Hematopoietic multipotent progenitor cell treated with erythropoietin and hydrocortisone succinate and interleukin-3 and kit ligand, for 8 days (in vitro differentiated cells): ENCODE results near the gene LSP1.

Experiments used
- DNase-seq: peaks from one replicate; pipeline ENCODE4 v3.0.0-alpha.2; 2015

LSP1 gene

DNA sequence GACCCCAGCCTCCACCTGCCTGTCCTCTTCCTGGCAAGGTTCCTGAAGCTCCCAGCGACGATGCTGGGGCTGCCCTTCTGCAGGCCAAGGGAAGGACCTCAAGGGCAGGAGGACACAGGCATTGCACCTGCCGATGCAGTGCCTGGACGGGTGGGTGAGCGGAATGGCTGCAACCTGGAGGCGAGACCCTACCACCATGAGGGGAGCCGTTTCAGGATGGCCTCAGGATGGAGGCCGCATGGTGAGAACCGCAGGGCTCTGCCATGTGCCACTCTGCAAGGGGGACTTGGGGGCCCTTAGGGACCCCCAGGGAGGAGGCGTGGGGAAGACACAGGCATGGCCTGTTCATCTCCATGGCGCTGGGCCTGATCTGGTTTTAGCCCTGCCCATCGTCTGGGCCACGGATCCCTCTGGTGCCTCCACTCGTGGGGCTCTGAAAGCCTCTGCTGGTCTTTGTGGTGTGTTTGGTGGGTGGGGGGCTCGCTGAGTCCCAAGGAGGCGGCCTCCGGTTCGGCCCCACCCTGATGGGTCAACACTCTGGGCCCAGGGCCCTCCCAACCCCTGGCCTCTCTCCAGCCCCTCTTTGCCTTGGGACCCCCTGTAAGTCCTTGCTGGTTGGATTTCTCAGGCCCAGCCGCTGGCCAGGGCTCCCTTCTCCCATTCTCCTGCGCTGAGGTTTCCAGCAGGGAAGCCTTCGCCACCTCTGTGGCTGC, 1.3 kb upstream of the LSP1 start:
- DNase-seq, result no peak

DNA sequence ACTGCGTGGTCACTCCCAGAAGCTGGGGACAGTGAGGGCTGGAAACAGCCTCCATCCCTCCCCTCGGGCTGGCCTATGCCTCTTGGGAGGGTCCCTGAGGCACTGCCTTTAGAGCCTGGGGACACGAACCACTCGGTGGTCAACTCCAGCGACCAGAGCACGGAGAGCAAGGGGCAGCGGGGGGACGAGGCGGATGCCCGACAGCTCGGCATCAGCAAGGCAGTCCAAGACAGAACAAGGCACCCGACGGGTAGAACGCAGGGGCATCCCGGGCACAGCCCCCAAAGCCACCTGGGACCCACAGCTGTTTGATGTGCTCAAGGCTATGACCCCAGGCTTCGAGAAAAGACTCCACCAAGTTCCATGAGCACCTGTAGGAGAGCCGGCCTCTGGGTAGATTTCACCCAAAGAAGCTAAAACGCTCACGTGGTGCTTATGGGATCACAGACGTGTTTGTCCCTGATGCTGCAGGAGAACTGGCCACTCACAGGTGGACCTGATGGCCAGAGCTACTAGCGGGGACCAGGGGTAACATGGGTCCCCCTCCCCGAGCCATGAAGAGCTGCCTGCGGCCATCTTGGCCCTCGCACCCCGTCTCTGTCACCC, 510 bp upstream of the LSP1 start:
- DNase-seq, result no peak

DNA sequence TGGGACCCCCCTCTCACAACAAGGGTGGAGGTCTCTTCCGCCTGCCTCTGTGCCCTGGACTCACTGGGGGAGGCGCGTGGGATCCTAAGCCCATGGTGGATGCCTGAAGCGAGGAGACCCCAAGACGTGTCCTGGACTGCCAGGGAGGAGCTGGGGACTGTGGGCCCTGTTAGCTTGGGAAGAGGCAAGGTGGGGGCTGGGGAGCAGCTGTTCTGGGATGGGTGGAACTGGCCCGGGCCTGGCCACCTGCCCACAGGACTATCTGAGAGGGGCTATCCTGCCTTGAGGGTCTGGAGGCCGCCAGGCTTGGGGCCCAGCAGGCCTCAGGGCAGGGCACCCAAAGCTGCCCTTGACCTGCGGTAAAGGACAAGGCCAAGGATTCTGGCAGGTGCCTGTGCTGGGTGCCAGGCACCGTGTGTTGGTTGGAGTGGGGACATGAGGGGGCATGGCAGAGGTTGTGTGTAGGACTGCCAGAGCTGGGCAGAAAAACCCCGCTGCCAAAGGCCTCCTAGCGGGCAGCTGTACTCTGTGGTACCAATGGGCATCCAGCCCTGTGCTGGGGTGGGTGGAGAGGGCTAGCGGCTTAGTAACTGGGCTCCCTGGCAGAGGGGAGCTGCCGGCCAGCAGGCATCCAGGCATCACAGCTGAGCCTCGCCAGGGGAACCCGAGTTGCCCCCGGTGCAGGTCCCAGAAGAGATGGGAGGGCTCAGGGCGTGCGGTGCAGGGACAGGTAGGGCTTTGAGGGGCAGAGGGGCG, 670 bp downstream of the LSP1 start:
- DNase-seq, result no peak

DNA sequence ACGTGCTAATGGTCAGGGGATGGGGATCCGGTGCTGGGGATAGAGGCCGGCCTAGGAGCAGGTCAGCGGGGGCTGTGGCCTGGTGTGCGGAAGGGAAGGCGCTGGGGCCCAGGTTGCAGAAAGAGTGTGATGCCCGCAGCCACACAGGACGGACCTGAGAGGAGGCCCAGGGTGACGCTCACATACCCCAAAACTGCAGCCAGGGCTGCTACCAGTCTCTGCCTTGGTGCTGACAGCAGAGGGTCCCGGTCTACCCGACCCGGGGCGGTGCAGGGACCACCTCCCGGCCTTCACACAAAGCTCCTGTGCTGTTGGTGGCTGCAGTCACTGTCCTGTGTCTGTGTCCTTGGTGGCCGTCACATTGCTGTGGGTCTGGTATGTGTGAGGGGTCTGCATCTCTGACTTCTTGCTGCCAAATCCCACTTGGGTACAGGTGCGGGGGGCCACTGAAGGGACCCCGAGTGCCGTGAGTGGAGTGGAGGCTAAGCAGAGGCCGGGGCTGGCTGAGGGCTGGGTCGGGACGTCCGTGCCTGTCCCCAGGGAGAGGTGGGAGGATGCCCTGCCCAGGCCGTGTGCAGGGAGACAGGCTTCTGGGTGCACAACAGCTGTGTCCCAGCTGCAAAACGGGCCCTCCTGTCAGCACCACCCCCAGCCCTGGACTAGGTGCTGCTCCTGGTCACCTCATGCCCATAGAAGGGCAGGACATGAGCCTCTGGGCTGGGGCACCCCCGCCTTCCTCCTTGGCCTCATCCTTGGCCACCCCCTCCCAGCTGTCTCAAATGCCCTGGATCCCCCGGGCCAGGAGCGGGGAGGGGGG, 1.5 kb downstream of the LSP1 start:
- no peak for DNase-seq

DNA sequence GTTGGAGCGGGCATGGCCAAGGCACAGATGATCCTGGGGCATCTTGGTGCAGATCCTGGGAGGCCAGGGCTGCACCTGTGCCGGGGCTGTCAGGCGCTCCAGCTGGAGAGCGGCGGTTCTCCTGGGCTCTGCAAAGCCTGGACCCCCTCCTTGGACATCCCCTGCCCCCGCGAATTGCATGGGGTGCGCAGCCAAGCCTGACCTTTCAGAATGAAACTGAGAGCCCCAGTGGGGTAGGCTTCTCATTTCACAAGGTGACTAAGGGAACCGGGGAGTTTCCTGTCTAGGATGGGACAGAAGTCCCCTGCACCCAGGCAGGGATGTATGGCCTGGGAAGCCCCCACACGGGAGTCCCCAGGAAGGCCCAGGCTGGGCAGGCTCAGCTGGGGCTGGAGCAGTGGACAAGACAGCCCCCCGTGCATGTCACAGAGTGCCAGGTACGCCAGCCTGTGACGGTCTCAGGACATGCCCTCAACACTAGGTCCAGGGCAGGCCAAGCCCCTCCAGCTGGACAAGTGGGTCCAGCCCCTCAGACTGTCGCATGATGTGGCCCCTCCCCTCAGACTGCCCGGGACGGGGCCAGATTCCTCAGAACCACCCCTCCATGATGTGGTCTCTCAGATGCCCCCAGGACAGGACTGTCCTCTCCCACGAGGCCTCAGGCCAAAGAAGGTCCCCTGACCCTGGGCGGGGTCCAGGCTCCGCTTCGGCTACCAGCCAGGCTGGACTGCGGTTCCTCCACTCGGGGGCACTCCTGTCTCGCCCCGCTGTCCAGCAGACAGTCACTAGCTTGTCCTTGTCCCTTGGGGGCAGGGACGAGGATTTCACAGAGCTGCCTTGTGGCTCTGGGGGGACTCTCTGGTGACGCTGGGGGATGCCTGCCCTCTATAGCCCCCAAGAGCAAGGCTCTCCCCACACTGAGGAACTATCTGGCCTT, 2.3 kb downstream of the LSP1 start:
- DNase-seq, result no peak

DNA sequence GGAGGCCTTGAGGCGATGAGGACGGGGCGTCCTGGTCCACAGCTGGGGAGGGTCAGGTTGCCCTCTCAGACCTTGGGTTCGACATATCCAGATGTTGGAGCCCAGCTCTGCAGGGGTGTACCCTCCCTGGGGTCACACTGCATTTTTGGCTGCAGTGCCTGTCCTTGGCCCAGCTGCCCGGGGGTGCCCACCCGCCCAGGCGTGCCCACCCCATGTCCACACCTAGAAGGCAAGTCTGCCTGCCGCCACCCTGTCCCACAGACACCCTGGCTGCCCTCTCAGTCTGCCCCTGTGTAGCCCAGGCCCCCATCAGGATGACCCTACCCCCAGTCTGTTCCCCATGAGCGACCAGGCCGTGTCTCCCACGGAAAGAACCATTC, 3.0 kb downstream of the LSP1 start:
- DNase-seq, result no peak

DNA sequence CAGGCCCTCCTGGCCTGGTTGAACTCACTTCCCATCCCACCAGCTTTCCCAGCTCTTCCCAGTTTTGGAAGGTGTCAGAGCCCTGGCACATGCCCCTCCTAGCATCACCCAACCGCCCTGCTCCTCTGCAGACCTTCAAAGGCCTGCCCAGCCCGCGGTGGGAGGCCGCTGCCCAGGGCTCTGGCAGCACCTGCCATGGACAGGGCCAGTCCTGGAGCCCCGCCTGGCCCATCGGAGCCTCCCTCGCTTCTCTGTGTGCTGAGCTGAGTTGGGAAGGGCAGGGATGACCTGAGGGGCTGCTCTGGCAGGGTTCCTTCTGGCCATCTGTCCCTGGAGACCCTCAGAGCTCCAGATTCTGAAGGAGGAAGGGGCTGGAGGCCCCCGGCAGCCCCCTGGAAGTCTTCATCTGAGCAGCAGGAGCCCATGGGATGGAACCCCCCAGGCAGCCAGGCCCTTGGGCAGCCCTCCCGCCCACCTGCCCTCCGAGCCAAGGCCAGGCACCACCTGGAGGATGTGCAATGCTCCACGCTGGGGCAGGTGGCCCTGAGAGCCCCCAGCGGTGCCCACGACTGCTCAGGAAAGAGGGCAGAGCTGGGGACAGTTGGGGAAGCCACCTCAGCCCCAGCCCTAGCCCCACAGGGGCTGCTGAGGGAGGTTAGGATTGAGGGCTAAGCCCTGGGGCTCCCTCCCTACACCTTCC, 3.6 kb downstream of the LSP1 start:
- DNase-seq, result no peak

DNA sequence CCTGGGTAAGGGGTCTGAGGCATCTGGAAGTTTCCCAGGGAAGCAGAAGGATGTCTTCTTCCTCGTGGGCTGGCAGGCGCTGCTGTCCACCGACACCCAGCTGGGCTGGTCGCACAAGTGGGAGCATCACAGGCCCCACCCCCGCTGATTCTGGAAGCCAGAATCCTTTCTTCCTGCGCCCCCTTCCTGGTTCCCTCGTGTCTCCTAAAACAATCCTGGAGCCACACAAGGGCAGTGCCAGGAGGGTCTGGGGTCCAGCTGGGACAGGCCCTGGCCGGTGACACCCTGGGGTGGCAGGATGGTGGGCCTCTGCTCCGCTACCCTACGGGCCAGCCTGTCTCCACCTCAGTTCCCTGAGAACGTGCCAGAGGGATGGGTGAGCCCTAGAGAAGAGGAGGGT, 4.2 kb downstream of the LSP1 start:
- no peak for DNase-seq

DNA sequence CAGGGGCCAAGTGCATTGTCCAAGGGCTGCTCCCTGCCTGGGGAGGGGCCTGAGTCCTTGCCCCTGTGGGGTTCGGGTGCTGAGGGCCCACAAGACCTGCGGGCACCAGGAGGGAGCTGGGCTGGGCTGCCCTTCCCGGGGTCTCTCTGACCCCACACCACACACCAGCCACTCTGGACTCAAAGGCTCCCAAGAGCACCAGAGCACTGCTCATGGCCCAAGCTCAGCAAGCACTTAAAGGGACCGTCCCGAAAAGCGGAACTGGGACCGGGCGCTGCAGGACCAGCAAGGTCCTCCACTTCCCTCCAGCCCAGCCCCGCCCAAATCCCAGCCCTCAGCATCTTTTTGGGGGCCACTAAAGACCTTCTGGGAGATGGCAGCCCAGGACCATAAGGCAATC, 5.3 kb downstream of the LSP1 start:
- no peak for DNase-seq

DNA sequence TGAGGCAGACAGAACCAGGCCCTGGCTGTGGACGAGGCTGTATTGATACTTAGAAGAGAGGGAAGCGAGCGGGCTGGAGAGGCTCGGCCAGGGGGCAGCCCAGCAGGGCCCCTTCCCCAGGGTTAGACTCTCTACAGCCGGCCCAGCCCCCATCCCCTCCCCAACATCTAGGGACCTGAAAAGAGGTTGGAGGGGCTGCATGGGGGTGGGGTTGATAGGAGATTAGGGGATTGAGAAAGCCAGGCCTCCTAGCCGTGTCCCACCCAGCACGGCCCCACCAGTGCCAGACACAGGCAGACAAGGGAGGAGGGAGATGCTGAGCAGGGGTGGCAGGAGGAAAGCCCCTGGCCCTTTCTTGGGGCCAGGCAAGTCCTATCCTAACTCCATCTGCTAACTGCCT, 5.7 kb downstream of the LSP1 start:
- no peak for DNase-seq

DNA sequence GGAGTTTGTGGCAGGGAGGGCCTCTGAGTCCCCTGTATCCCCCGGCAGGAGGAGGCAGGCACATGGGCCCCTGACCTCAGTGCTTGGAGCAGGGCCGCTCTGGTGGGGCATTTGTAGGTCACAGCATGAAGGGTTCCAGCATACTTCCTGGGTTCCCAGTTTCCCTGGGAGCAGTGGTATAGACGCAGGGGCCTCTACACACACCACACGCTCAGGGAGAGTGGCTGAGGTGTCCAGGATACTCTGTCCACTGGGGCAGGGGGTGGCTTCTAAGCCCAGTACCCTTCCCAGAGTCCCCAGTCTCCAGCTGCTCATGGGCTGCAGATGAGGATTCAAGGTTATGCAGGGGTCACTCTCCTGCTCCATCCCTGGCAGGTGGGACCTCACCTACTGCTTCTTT, 6.1 kb downstream of the LSP1 start:
- DNase-seq, result no peak

DNA sequence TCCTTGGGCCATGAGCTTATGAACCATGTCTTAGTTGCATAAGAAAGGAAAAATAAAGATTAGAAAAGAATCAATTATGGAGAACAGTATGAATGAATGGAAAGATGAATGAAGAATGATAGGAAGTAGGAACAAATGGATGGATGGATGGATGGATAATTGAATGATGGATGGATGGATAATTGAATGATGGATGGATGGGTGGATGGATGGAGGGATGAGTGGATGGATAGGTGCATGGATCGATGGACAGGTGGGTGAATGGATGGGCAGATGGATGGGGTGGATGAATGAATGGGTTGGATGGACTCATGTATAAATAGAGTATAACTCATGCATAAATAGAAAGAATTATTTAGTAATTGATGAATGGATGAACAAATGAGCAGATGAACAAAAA, 7.2 kb downstream of the LSP1 start:
- no peak for DNase-seq

DNA sequence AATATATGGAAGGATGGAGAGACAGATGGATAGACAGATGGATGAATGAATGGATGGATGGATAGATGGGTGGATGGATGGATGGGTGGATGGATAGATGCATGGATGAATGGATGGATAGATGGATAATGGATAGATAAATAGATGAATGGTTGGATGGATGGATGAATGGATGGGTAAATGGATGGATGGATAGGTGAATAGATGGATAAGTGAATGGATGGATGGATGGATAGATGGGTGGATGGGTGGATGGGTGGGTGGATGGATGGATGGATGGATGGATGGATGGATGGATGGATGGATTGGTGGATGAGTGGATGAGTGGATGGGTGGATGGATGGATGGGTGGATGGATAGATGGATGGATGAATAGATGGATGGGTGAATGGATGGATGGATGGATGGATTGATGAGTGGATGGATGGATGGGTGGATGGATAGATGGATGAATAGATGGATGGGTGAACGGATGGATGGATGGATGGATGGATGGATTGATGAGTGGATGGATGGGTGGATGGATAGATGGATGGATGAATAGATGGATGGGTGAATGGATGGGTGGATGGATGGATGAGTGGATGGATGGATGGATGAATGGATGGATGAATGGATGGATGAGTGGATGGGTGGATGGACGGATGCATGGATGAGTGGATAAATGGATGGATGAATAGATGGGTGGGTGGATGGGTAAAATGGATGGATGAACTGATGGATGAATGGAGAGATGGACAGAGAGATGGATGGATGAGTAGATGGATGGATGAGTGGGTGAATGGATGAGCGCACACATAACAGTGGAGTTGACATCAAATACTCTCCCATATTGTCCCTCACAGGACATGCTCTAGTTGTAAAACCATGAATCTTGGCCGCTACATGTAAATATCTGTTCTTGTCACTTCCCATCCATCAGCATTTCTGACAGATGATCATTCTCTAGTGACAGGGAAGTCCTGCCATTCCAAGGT, 8.8 kb downstream of the LSP1 start:
- no peak for DNase-seq

DNA sequence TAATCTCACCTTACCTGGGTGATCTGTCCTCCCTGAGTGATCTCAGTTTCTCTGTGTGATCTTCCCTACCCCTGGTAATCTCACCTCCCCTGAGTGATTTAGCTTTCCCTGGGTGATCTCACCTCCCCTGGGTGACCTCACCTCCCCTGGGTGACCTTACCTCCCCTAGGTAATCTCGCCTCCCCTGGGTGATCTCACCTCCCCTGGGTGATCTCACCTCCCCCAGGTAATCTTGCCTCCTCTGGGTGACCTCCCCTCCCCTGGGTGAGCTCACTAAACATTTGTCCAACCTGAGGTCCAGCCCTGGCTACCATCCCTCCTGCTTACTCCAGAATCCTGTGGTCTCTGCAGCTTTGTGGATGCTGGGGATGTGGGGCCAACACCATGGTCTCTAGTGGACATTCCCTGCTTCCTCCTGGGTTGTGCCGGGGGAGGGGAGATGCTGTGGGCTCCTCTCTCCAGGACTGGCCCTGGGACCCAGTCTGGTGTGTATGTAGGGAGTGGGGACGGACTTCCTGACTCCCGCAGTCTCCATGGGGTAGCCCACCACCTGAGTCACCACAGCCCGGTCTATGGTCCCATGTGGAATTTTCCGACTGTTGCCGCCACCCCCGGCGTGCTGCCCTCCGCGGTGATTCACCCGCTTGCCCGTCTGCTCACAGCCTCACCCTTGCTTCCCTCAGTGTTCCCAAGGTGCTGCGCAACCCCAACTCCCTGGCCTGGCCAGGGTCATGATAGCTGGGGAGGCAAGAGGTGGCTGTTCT, 9.9 kb downstream of the LSP1 start:
- DNase-seq, result no peak

DNA sequence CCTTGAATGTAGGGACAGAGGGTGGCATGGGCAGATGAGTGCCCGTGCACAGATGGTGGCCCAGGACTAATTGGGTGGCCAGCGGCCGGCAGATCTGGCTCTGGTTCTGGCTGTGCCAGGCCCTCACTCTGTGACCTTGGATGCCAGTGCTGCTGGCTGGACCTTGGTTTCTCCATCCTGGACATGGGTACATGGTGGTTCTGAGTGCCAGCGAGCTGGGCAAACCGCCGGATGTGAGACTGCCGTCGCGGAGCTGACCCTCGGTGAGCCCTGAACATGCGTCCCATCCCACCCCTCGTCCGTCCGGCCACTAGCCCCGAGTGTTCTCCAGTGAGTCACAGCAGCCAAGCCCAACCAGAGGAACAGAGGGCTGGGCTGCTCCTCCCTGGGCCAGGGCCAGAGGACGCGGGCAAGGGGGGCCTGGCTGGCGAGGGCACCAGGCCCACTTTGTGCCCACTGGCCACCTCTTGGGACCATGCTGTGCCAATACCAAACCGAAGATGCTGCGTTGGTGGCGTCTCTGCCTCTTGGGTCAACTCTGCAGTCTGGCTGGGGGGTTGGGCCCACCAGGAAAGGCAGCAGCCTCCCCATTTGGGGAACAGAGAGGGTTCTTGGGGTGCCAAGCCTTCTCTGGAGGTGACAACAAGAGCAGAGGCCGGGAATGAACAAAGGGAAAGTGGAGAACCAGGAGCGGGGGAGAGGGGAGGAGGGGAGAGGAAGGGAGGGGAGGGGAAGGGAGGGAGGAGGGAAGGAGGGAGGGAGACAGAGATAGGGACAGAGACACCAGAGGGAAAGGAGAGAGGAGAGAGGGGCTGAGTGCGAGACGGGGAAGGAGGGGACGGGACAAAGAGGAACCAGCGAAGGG, 10.7 kb downstream of the LSP1 start:
- DNase-seq, result peak; percentile 64

DNA sequence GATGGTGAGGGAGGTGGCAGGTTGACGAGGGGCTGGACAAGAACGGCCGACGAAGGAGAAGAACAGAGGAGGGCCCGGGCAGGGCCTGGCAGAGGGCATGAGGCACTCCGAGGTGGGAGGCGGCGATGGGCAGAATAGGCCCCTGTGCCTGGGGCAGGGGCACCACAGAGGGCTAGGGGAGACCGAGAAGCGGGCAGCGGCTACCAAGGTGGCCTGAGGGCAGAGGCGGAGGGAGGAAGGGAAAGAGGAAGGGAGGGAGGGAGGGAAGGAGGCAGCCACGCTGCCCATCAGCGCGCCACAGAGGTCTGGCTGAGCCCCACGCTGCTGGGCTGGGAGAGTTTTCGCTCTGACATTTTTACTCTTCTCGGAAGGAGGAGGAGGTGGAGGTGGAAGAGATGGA, 11.3 kb downstream of the LSP1 start:
- DNase-seq, result no peak

DNA sequence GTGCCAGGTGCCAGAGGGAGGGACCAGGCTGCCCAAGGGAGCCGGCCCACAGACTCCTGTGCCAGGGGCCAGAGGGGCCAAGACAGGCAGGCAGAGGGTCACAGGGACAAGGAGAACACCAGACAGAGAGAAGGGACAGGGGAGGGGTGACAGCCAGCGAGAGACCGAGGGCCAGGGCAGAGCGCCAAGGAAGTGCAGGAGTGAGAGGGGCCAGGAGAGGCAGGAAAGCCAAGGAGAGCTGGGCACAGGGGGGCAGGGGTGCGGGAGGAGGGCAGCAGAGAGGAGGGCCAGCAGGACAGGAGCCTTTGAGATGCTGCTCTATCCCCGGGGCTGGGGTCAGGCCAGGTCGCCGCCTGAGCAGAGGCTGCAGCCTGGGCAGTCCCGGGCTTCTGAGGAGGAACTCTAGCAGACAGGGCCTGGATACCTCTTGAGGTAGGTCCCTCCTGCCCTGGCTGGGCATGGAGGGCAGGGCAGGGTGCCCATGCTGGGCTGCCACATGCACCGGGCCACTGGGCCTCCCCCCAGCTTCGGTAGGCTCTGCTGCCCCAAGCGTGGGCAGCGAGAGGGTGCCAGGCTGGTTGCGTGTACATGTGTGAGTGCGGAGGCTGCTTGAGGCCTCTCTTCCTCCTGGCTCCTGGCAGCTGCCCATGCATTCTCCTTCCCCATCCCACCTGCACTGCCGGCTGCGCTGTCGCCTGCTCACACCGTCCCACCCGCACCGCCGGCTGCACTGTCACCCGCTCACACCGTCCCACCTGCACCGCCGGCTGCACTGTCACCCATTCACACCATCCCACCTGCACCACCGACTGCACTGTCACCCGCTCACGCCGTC, 12.2 kb downstream of the LSP1 start:
- DNase-seq, result no peak

DNA sequence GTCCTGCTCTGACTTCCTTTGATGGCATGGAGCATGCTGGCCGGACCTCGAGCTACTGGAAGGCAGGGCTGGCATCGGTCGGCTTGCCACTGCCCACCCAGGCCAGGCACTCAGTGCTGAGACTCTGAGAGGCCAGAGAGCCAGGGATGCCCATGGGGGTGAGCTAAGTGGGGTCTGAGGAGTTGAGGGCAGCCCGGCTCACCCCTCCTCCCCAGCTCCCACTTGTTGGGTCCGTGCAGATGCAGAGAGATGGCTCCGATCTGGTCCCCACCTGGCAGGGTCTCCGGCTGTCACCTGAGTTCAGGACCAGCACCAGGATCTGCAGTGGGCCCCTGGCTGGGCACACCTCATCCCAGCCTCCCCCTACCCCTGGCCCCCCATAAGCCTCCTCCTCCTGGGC, 13.3 kb downstream of the LSP1 start:
- DNase-seq, result no peak
